K562 (cell line): ENCODE data around the gene KAZN. TPM values are rescaled to one million over a fixed set of nuclear protein-coding genes. Genes with fewer than 3 reads are reported as not detected.

Experiments
- CBFB ChIP-seq: sonication (generic); formaldehyde crosslinking; IDR thresholded peaks from 2 replicates; pipeline ENCODE4 v1.4.0; 2020; ENCODE audit warnings: mild to moderate bottlenecking, missing genetic modification reagents
- CXXC5 ChIP-seq: fragments of 250-450 bp; sonication (Bioruptor Pico); IDR thresholded peaks from 2 replicates; pipeline ENCODE4 v1.8.0; 2022; ENCODE audit warnings: inconsistent platforms, mild to moderate bottlenecking, moderate library complexity
- E2F8 ChIP-seq: fragments of 450-650 bp; IDR thresholded peaks from 2 replicates; pipeline ENCODE4 v1.7.1; 2018; ENCODE audit warnings: mild to moderate bottlenecking, low read depth; ENCODE audit not compliant: partially characterized antibody
- GABPB2 ChIP-seq: fragments of 250-450 bp; sonication (Bioruptor Pico); conservative IDR thresholded peaks from 2 replicates; pipeline ENCODE4 v1.5.1; 2021; ENCODE audit warnings: mild to moderate bottlenecking
- GTF2A2 ChIP-seq: IDR thresholded peaks from 2 replicates; pipeline ENCODE4 v1.6.1; 2016; ENCODE audit warnings: mild to moderate bottlenecking, missing genetic modification characterization, missing compliant biosample characterization
- HDGF ChIP-seq: fragments of 450-650 bp; IDR thresholded peaks from 2 replicates; pipeline ENCODE4 v1.6.1; 2016
- HSF4 ChIP-seq: fragments of 250-450 bp; sonication (Bioruptor Pico); IDR thresholded peaks from 2 replicates; pipeline ENCODE4 v2.1.2; 2022; ENCODE audit warnings: mild to moderate bottlenecking, moderate library complexity, borderline replicate concordance
- ILK ChIP-seq: fragments of 450-650 bp; IDR thresholded peaks from 2 replicates; pipeline ENCODE4 v1.6.1; 2016; ENCODE audit warnings: missing genetic modification characterization, low read depth, mild to moderate bottlenecking, missing compliant biosample characterization, moderate library complexity, borderline replicate concordance
- JUNB ChIP-seq: fragments of 450-650 bp; formaldehyde crosslinking; conservative IDR thresholded peaks from 2 replicates; pipeline ENCODE4 v1.4.0; 2020; ENCODE audit warnings: mild to moderate bottlenecking
- KDM2B ChIP-seq: fragments of 250-450 bp; sonication (Bioruptor Pico); IDR thresholded peaks from 2 replicates; pipeline ENCODE4 v1.8.0; 2021; ENCODE audit warnings: mild to moderate bottlenecking, moderate library complexity
- NR3C1 ChIP-seq: sonication (generic); formaldehyde crosslinking; IDR thresholded peaks from 2 replicates; pipeline ENCODE4 v1.8.1; 2022; ENCODE audit warnings: missing genetic modification reagents
- POLR3G ChIP-seq: IDR thresholded peaks from 2 replicates; pipeline ENCODE4 v1.6.1; 2011; ENCODE audit not compliant: insufficient read length, insufficient replicate concordance; ENCODE audit errors: extremely low read depth
- PREB ChIP-seq: sonication (generic); formaldehyde crosslinking; IDR thresholded peaks from 2 replicates; pipeline ENCODE4 v1.8.1; 2023; ENCODE audit warnings: mild to moderate bottlenecking, missing genetic modification reagents
- RUNX1 ChIP-seq: sonication (generic); IDR thresholded peaks from 2 replicates; pipeline ENCODE4 v1.6.1; 2016; ENCODE audit warnings: antibody characterized with exemption, low read depth
- SAFB ChIP-seq: fragments of 200-400 bp; formaldehyde crosslinking; IDR thresholded peaks from 2 replicates; pipeline ENCODE4 v1.6.1; 2017; ENCODE audit warnings: low read depth, low read length, borderline replicate concordance
- SIRT6 ChIP-seq: IDR thresholded peaks from one replicate; pipeline ENCODE4 v1.6.1; 2012; ENCODE audit warnings: low read depth, mild to moderate bottlenecking, control low read depth, inconsistent platforms, low read length, moderate library complexity
- TFAP4 ChIP-seq: sonication (generic); formaldehyde crosslinking; IDR thresholded peaks from 2 replicates; pipeline ENCODE4 v1.8.0; 2022; ENCODE audit warnings: missing genetic modification reagents, mild to moderate bottlenecking, moderate library complexity, borderline replicate concordance
- ZC3H8 ChIP-seq: fragments of 450-650 bp; IDR thresholded peaks from 2 replicates; pipeline ENCODE4 v1.6.1; 2017
- ZNF277 ChIP-seq: fragments of 250-450 bp; sonication (Bioruptor Pico); IDR thresholded peaks from 2 replicates; pipeline ENCODE4 v1.8.0; 2022; ENCODE audit warnings: inconsistent platforms, mild to moderate bottlenecking, moderate library complexity, borderline replicate concordance
- ZNF512 ChIP-seq: IDR thresholded peaks from 2 replicates; pipeline ENCODE4 v1.6.1; 2016; ENCODE audit warnings: missing genetic modification characterization, missing compliant biosample characterization
- ZNF551 ChIP-seq: fragments of 250-450 bp; sonication (Bioruptor Pico); IDR thresholded peaks from 2 replicates; pipeline ENCODE4 v1.5.0; 2021; ENCODE audit warnings: mild to moderate bottlenecking, moderate library complexity
- polyA plus RNA-seq, 8 experiments: library from polyadenylated mRNA; depleted of rRNA in 4 of 8; stranded (reverse) in 5 of 8; unstranded in 3 of 8; fragments of >200 nt; fragmentation: Nextera tagmentation in 2 of 8; fragmentation: Illumina TruSeq in 1 of 8; extraction: Ambion mirVana in 2 of 8; extraction: Trizol in 1 of 8; gene quantifications; 2 replicates each; pipeline versions ENCODE4 v1.2.1 to v1.2.3, GENCODE V29; 2011 to 2014; ENCODE audit warnings: inconsistent platforms in 1 of 8, missing spikeins in 1 of 8
- total RNA-seq, 7 experiments: library from RNA; depleted of rRNA in 6 of 7; stranded (reverse); fragments of >200 nt in 6 of 7; fragmentation: Illumina TruSeq in 2 of 7; extraction: Trizol in 2 of 7; gene quantifications; 2 replicates each; pipeline versions ENCODE4 v1.2.1 to v1.2.3, GENCODE V29; 2011 to 2021; ENCODE audit warnings: low replicate concordance in 1 of 7

Gene KAZN
- total and polyA plus RNA-seq, 9 of the 15 experiments (the other 6 are each of a cell fraction or from before 2014, with no cell fraction given) = 2.1 to 21.6 (median 5.4) TPM

GRCh38 chr1:14782741-14783591 lies 184.5 kb downstream of the KAZN start (continued):
- no peak for TF ChIP-seq GABPB2 (CRISPR knock-in tag)
- TF ChIP-seq ILK = no peak
- TF ChIP-seq CXXC5 (CRISPR knock-in tag) = no peak
- TF ChIP-seq ZNF551 = no peak
- no peak for TF ChIP-seq POLR3G
- no peak for TF ChIP-seq HSF4 (CRISPR knock-in tag)
- TF ChIP-seq ZNF277 (CRISPR knock-in tag) = no peak
- no peak for TF ChIP-seq JUNB (CRISPR knock-in tag)
- no peak for TF ChIP-seq GTF2A2 (tag)
- TF ChIP-seq ZC3H8 = no peak
- TF ChIP-seq SIRT6 = no peak
- TF ChIP-seq ZNF512 (tag) = no peak
- no peak for TF ChIP-seq RUNX1
- TF ChIP-seq E2F8 = no peak
- no peak for TF ChIP-seq KDM2B (CRISPR knock-in tag)
- TF ChIP-seq HDGF = no peak; the same call in 1 of the 2 replicates
- no peak for TF ChIP-seq NR3C1
- TF ChIP-seq PREB = no peak
- no peak; the same call in 1 of the 2 replicates for TF ChIP-seq TFAP4 (CRISPR knock-in tag)
- no peak for TF ChIP-seq SAFB
- TF ChIP-seq CBFB (CRISPR knock-in tag) = no peak
